ENCODE data around the gene STX19. TPM values are rescaled to one million over a fixed set of nuclear protein-coding genes. Genes with fewer than 3 reads are reported as not detected.

Gene STX19
- total and polyA plus RNA-seq, 2 of the 13 experiments (the other 11 are each of a cell fraction or from before 2014, with no cell fraction given) = not detected

DNA sequence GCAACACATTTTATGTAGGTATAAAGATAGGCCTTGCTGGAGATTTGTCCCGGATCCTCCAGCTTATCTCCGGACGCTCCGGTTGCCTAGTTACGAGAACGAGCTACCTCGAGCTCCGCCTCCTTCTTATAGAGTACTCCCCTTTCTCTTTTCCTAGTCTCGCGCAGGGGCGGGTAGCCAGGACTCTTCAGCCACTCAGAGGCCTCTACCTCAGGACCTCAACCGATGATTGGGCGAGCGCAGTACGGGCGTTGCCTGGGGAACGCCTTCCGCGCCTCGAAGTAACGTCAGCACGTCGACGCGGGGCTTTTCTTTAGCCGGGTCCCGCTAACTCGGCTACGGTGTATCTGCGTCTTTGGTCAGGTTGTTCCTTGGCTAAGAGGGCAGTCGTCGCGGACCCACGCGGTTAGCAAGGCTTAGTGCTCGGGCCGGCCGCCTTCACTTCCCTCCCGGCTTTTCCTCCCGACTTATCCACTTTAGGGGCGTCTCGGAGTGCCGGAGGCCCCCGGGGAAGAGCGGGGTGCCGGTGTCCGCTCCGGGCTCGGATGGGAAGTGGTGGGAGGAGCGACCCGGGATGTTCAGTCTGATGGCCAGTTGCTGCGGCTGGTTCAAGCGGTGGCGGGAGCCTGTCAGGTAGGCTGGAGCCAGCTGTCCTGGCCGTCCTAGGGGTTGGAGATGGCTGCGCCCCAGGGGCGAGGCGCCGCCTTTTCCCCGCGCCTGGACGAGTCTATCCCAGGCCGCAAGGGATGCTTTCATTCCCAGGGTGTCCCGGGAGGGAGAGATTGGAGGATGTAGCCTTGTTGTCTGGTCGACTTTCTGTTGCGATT is 48.3 kb downstream of the STX19 start, which contains the start of gene ARL13B (continued):
- no peak for TF ChIP-seq WIZ (CRISPR knock-in tag; IDR thresholded peaks at IDR 0.05)
- TF ChIP-seq FIP1L1 (IDR thresholded peaks at IDR 0.05; ENCODE audit: borderline replicate concordance, insufficient read depth, low read depth, low read length) = no peak
- no peak for TF ChIP-seq HDAC2 (CRISPR knock-in tag; IDR thresholded peaks at IDR 0.05)
- TF ChIP-seq KDM4B (CRISPR knock-in tag; IDR thresholded peaks at IDR 0.05) = no peak
- no peak for TF ChIP-seq IRX3 (CRISPR knock-in tag; IDR thresholded peaks at IDR 0.05; ENCODE audit: borderline replicate concordance, low read depth)
- TF ChIP-seq, protein P1, sequence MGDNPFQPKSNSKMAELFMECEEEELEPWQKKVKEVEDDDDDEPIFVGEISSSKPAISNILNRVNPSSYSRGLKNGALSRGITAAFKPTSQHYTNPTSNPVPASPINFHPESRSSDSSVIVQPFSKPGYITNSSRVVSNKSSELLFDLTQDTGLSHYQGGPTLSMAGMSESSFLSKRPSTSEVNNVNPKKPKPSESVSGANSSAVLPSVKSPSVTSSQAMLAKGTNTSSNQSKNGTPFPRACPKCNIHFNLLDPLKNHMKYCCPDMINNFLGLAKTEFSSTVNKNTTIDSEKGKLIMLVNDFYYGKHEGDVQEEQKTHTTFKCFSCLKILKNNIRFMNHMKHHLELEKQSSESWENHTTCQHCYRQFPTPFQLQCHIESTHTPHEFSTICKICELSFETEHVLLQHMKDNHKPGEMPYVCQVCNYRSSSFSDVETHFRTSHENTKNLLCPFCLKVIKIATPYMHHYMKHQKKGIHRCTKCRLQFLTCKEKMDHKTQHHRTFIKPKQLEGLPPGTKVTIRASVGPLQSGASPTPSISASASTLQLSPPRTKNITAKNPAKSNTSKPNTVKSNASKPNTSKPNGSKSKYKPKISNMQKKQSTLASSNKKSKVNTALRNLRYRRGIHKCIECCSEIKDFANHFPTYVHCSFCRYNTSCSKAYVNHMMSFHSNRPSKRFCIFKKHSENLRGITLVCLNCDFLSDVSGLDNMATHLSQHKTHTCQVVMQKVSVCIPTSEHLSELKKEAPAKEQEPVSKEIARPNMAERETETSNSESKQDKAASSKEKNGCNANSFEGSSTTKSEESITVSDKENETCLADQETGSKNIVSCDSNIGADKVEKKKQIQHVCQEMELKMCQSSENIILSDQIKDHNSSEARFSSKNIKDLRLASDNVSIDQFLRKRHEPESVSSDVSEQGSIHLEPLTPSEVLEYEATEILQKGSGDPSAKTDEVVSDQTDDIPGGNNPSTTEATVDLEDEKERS (CRISPR knock-in tag; IDR thresholded peaks at IDR 0.05) = no peak
- TF ChIP-seq, protein P2, sequence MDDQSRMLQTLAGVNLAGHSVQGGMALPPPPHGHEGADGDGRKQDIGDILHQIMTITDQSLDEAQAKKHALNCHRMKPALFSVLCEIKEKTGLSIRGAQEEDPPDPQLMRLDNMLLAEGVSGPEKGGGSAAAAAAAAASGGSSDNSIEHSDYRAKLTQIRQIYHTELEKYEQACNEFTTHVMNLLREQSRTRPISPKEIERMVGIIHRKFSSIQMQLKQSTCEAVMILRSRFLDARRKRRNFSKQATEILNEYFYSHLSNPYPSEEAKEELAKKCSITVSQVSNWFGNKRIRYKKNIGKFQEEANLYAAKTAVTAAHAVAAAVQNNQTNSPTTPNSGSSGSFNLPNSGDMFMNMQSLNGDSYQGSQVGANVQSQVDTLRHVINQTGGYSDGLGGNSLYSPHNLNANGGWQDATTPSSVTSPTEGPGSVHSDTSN (CRISPR knock-in tag; IDR thresholded peaks at IDR 0.05; ENCODE audit: borderline replicate concordance) = no peak
- no peak for TF ChIP-seq ARHGAP35 (CRISPR knock-in tag; IDR thresholded peaks at IDR 0.05; ENCODE audit: borderline replicate concordance)
- TF ChIP-seq, protein P3, sequence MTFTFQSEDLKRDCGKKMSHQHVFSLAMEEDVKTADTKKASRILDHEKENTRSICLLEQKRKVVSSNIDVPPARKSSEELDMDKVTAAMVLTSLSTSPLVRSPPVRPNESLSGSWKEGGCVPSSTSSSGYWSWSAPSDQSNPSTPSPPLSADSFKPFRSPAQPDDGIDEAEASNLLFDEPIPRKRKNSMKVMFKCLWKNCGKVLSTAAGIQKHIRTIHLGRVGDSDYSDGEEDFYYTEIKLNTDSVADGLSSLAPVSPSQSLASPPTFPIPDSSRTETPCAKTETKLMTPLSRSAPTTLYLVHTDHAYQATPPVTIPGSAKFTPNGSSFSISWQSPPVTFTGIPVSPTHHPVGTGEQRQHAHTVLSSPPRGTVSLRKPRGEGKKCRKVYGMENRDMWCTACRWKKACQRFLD (CRISPR knock-in tag; IDR thresholded peaks at IDR 0.05; ENCODE audit: borderline replicate concordance) = 0 out of 2 replicates have a peak, but pooled peaks have one; percentile 62
- TF ChIP-seq CHD4 (IDR thresholded peaks at IDR 0.05; ENCODE audit: borderline replicate concordance, low read length) = no peak
- no peak for TF ChIP-seq ZSCAN22 (CRISPR knock-in tag; IDR thresholded peaks at IDR 0.05)
- TF ChIP-seq, protein P4, sequence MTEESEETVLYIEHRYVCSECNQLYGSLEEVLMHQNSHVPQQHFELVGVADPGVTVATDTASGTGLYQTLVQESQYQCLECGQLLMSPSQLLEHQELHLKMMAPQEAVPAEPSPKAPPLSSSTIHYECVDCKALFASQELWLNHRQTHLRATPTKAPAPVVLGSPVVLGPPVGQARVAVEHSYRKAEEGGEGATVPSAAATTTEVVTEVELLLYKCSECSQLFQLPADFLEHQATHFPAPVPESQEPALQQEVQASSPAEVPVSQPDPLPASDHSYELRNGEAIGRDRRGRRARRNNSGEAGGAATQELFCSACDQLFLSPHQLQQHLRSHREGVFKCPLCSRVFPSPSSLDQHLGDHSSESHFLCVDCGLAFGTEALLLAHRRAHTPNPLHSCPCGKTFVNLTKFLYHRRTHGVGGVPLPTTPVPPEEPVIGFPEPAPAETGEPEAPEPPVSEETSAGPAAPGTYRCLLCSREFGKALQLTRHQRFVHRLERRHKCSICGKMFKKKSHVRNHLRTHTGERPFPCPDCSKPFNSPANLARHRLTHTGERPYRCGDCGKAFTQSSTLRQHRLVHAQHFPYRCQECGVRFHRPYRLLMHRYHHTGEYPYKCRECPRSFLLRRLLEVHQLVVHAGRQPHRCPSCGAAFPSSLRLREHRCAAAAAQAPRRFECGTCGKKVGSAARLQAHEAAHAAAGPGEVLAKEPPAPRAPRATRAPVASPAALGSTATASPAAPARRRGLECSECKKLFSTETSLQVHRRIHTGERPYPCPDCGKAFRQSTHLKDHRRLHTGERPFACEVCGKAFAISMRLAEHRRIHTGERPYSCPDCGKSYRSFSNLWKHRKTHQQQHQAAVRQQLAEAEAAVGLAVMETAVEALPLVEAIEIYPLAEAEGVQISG (CRISPR knock-in tag; IDR thresholded peaks at IDR 0.05) = peak; percentile 53
- TF ChIP-seq ZNF329 (CRISPR knock-in tag; IDR thresholded peaks at IDR 0.05; ENCODE audit: low read depth) = 0 out of 2 replicates have a peak, but pooled peaks have one; percentile 43
- TF ChIP-seq, protein P5, sequence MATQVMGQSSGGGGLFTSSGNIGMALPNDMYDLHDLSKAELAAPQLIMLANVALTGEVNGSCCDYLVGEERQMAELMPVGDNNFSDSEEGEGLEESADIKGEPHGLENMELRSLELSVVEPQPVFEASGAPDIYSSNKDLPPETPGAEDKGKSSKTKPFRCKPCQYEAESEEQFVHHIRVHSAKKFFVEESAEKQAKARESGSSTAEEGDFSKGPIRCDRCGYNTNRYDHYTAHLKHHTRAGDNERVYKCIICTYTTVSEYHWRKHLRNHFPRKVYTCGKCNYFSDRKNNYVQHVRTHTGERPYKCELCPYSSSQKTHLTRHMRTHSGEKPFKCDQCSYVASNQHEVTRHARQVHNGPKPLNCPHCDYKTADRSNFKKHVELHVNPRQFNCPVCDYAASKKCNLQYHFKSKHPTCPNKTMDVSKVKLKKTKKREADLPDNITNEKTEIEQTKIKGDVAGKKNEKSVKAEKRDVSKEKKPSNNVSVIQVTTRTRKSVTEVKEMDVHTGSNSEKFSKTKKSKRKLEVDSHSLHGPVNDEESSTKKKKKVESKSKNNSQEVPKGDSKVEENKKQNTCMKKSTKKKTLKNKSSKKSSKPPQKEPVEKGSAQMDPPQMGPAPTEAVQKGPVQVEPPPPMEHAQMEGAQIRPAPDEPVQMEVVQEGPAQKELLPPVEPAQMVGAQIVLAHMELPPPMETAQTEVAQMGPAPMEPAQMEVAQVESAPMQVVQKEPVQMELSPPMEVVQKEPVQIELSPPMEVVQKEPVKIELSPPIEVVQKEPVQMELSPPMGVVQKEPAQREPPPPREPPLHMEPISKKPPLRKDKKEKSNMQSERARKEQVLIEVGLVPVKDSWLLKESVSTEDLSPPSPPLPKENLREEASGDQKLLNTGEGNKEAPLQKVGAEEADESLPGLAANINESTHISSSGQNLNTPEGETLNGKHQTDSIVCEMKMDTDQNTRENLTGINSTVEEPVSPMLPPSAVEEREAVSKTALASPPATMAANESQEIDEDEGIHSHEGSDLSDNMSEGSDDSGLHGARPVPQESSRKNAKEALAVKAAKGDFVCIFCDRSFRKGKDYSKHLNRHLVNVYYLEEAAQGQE (IDR thresholded peaks at IDR 0.05; ENCODE audit: borderline replicate concordance in 1 of 2, low read depth in 1 of 2, low read length in 2 of 2) = no peak
- no peak for TF ChIP-seq SETDB1 (CRISPR knock-in tag; IDR thresholded peaks at IDR 0.05; ENCODE audit: borderline replicate concordance)
